ENCODE measurements around the gene GRID1.

DNA sequence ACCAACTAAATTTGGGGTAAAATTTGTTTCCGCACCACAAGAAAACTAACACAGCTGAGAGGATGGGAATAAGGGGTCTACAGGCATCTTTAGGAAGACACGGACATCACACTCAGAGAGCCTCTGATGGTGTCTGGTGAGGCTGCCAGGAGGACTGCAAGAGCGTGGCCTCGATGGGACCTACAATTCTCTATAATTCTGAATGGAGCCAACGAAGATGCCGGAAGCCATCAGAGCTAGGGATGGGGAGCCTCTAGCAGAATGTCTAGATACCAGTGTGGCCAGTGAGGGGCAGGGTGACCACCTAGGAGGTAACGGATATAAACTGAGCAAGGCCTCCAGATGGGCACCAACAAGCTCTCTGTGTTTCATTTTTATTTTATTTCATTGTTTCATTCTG, 7.5 kb downstream of the GRID1 start:
- TF ChIP-seq, protein P1, sequence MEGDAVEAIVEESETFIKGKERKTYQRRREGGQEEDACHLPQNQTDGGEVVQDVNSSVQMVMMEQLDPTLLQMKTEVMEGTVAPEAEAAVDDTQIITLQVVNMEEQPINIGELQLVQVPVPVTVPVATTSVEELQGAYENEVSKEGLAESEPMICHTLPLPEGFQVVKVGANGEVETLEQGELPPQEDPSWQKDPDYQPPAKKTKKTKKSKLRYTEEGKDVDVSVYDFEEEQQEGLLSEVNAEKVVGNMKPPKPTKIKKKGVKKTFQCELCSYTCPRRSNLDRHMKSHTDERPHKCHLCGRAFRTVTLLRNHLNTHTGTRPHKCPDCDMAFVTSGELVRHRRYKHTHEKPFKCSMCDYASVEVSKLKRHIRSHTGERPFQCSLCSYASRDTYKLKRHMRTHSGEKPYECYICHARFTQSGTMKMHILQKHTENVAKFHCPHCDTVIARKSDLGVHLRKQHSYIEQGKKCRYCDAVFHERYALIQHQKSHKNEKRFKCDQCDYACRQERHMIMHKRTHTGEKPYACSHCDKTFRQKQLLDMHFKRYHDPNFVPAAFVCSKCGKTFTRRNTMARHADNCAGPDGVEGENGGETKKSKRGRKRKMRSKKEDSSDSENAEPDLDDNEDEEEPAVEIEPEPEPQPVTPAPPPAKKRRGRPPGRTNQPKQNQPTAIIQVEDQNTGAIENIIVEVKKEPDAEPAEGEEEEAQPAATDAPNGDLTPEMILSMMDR (IDR thresholded peaks at IDR 0.05 in 8 of 11, conservative IDR thresholded peaks at IDR 0.05 in 3 of 11): no peak
- TF ChIP-seq POLR2A (IDR thresholded peaks at IDR 0.05) (no peak), POLR2AphosphoS5 (IDR thresholded peaks at IDR 0.05) (no peak)
